Testis (tissue), 2 donors: ENCODE measurements around the gene DIS3L2.

ENCODE experiments used
- CTCF ChIP-seq, 3 experiments: fragments of 450-650 bp in 2 of 3; fragments of 200-600 bp in 1 of 3; sonication (generic) in 1 of 3; IDR thresholded peaks; one replicate each; pipeline ENCODE4 v1.5.1; 2016 to 2019; ENCODE audit warnings: antibody characterized with exemption in 3 of 3, mild to moderate bottlenecking in 2 of 3, moderate library complexity in 1 of 3
- POLR2A ChIP-seq: fragments of 450-650 bp; IDR thresholded peaks from one replicate; pipeline ENCODE4 v1.6.1; 2017; ENCODE audit warnings: antibody characterized with exemption, mild to moderate bottlenecking, moderate library complexity

GRCh38 chr2:231937057-231937456, 24.5 kb upstream of the DIS3L2 start:
- TF ChIP-seq CTCF (IDR thresholded peaks at IDR 0.05) (no peak), POLR2A (no peak)
